HG03469 (cell line): Measurements from ENCODE around the gene KIF1A.

ENCODE experiments used
- ATAC-seq: cut with Tn5 transposase; IDR thresholded peaks from one replicate; pipeline ENCODE4 v1.9.1; 2021; ENCODE audit warnings: mild to moderate bottlenecking, moderate library complexity, moderate number of reproducible peaks; ENCODE audit not compliant: unreplicated experiment

KIF1A gene

DNA sequence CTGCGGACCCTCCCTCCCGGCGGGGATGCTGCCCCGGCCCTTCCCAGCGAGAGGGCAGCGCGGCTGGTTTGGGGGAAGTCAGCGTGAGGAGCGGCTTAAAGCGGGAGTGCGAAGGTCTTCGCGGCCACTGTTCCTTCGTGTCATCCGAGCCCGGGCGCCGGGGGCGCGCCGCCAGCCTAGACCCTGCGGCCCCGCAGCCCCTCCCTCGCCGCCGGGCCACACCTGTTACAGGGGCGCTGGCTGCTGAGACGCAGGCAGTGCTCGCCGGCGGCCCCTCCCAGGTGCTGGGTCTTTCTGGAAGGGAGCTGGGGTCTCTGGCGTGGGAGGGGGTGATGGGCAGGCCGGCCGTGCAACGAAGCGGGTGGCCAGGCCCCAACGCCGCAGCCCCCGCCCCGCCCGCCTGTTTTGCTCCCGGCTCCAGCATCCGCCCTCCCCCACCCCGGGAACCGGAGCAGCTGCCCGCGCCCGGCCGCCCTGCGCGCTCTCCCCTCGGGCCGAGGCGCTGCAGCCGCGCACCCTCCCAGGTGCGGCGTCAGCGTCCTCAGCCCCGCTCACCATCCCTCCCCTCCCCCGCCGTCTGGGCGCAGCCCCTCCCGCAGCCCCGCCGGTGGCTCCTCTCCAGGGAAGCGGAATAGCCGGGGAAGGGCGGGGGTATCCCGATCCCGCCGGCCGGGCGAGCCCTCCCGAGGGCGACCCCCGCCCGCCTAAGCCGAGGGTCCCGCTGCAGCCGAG, 727 bp downstream of the KIF1A start:
- no peak for ATAC-seq

DNA sequence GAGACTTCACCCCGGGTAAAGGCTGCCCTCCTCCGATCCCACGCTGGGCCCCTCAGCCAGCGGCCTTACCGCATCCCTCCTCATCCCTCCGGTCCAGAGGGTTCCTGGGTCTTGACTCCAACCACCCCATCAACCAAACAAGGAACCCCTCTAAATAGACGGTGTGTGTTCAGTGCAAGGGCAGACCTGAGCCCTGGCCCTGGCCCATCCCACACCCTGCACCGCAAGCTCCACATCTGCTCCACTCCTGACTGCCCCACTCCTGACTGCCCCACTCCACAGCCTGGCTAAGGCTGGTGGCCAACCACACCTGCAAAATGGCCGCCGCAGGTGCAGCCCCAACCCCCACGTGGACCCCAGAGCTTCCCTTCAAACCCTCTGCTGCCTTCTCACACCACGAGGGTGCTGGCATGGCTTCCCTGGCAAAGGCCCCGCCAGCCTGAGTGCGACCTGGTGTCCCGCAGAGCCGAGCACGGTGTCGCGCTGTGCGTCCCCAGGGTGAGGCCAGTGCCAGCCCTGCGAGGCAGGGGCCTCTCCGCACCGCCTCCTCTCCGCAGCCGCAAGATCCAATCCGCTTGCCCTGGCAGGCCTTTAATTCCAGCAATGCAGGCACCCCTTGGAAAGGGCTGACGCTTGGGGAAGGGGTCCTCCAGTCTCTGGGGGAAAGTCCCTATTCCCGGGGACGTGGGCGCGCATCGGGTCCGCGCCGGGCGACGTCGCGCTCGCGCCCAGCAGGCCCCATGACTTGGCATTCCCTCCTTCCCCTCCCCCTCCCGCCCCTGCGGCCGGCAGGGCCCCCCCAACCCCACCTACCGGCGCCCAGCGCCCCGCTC, 1.5 kb downstream of the KIF1A start:
- no peak for ATAC-seq

DNA sequence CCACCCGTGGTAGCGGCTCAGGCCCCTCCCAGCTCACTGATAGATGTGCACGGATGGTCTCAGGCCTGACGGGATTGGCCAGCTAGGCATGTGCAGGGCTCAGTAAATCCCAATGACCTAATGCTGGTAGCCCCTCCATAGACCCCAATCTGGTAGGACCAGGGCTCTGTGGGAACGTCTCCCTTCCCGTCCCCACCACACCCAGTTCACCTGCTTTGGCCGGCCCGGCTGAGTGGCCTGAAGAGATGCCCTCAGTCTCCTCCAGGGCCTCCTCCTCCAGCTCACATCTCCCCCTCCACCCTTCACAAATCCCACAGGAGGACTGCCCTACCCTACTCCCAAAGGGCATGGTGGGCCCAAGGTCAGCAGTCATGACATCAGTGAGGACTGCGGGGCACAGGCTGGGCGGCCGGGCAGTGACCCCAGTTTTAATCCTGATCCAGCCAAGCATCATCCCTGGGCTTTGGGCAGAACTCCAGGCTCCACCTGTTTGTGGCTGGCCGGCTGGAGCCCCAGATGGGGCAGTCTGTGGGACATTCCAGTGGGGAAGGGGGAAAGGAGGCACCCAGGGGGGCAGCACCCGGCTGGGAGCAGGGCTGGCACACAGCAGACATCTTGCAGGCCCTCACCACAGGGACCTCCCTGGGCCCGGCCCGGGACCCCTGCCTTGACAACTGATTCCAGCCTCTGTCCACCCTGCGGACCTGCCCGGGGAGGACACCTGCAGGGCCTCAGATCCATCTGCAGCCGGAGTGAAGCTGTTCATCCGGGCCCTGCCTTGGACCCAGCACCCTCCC, 2.3 kb downstream of the KIF1A start:
- ATAC-seq, result no peak

- ATAC-seq, result no peak
Measured at GRCh38 chr2:240816584-240817495, 3.2 kb downstream of the KIF1A start.

DNA sequence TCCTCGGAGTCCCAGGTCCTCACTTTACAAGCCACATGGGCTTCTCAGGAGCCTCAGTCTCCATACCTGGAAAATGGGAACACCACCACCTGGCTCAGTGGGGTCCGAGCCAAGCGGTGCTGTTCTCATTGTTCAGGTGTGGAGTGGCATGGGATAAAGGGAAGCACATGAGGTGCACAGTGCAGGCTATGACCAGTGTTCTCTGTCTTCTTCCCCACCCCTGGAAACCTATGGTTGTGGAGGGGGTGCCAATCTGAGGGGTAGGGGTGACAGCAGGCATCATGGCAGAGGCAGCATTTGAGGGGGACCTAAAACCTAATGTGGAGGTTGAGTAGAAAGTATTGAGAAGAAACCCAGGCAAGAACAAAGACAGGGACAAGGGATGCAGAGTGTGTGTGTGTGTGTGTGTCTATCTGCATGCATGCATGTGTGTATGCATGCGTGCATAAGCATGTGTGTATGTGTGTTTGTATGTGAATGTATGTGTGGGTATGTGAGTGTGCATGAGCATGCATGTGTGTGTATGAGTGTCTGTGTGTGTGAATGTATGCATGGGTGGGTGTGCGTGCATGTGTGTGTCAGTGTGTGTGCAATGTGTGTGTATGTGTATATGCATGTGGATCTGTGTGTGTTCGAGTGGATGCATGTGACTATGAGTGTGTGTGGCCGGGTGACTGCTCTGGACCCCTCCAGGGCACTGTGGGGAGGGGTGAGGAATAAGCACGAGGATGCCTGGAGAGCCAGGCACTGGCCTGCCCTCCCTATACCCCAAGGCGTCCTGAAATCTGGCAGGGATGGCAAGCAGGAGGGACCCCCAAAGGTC, 4.0 kb downstream of the KIF1A start:
- no peak for ATAC-seq

GRCh38 chr2:240814946-240815760, 4.9 kb downstream of the KIF1A start:
- ATAC-seq, result no peak

DNA sequence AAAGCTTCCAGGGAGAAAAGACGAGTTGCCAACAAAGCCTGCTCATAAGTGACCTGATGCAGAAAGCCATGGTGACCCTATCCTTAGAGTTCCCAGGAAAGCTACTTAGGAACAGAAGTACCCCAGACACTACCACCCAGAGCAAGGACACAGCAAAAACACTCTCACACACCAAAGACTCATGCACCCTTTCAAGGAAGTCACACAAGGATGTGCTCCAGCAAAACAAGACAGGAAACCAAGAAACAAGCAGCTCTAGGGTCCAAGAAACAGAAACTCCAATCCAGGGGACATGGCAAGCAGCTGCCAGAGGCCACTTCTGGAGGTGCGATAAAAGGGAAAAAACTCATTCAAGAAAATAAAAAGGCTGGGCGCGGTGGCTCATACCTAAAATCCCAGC, 5.7 kb downstream of the KIF1A start:
- no peak for ATAC-seq

DNA sequence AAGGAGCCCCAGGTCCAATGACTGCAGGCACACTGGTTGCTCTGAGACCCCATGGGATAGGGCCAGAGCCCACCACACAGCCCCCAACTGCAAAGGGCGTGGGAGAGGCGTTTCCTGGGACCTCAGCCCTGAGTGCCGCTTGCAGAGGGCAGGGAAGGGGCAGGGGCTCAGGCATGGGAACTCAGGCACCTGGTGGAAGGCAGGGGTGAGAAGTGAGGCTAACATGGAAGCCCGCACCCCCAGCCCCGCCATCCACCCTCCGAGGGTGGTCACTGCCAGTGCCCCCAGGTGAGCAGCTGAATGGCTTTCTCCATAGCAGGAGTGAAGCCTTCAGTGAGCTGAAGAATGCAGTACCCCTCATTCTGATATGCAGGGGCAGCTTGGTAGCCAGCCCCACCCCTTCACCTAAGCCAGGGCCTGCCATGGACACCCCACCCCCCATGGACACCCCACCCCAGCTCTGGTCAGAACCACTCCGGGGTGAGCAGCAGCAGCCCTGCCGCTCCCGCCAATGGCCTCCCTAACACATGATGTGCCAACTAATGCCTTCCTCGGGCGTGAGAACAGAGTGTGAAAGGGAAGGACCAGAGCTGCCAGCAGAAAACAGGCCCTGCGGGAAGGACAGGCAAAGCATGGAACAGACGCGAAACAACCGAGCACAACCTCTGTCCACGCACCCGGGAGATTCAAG, 6.6 kb downstream of the KIF1A start:
- no peak for ATAC-seq

DNA sequence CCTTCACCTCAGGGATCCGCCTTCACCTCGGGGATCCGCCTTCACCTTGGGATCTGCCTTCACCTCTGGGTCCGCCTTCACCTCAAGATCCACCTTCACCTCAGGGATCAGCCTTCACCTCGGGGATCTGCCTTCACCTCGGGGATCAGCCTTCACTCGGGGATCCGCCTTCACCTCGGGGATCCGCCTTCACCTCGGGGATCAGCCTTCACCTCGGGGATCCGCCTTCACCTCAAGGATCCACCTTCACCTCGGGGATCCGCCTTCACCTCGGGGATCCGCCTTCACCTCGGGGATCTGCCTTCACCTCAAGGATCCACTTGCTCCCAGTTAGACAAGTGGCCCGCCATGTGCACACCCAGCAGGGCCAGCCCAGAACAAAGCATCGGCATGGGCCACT, 7.3 kb downstream of the KIF1A start:
- no peak for ATAC-seq

DNA sequence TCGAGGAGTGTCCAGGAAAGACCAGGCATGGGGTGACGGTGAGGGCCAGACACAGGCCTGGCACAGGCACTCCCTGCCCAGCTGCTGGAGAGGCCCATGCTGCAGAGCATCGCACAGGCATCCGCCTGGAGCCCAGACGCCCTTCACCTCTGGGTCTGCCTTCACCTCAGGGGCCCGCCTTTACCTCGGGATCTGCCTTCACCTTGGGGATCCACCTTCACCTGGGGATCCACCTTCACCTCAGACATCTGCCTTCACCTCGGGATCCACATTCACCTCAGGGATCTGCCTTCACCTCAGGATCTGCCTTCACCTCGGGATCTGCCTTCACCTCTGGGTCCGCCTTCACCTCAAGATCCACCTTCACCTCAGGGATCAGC, 7.7 kb downstream of the KIF1A start:
- ATAC-seq, result no peak

DNA sequence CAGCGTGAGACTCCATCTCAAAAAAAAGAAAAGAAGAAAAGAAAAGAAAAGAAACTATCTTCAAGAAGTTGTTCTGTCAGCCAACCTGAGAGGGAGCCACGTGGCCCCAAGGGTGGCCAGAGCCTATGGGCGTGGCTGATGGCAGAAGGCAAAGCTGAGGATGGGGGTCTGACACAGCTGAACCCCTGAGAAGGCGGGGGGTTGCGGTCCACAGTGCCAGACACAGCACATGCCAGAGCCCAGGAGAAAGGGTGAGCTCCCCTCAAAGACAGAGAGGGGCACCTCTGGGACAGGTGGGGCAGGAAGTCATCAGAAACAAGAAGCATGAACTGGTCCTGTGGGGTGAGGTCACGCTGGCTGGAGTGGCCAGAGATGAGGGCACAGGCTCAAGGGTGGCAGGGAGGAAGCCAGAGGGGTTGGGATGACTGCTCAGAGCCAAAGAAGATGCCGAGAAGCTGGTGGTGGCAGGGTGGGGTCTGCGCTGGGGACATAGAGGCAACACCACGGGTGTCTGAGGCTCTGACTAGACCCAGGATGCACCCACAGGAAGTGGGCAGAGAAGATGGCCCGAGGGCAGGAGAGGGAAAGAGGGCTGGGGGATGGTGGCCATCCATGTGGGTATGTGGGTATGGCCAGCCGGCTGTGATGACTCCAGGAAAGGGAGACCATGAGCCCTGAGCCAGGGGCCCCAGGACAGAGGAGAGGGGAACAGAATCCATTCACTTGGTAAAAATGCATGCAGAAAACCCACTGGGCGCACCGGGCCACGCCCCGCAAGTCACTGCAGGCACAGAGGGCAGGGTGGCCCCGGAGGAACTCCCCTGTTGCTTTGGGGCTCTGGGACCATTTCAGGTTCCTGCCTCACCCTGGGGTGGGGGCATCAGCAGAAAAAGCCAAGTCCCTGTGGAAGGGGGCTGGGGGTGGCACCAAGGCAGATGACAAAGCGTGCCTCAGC, 8.4 kb downstream of the KIF1A start:
- ATAC-seq, result no peak

DNA sequence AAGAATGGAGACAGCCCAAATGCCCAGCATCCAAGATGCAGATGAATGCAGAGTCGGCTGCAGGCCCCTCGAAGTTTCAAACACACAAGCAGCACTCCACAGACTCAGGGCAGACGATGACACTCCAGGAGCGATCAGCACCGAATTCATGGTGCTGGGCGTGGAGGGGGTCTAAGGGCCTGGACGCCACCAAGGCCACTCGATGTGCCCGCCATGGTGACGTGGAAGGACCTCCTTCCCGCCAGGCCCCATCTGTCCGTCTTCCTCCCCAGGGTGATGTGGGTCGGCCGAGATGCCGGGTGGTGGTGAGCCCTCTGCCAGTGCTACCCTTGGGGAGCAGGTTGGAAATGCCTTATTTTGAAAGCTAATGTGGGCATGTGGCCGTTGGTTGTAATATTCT, 9.4 kb downstream of the KIF1A start:
- no peak for ATAC-seq

DNA sequence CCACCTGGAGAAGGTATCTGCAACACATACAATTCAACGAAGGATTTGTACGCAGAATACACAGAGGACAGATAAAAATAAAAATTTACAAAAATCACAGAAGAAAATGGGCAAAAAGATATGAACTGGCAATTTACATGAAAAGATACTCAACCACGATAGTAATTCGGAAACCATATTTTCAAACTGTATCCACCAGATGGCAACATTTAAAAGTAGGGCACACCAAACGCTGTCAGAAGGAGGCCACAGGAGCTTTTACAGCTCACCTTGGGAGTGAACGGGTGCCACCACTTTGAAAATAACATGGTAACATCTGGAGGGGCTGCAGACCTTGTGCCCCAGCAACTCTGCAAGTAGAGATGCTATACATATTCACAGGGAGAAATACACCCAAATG, 9.8 kb downstream of the KIF1A start:
- ATAC-seq, result no peak

- no peak for ATAC-seq
Measured at GRCh38 chr2:240809276-240809675, 10.7 kb downstream of the KIF1A start.

GRCh38 chr2:240806459-240806858, 13.6 kb downstream of the KIF1A start:
- no peak for ATAC-seq

DNA sequence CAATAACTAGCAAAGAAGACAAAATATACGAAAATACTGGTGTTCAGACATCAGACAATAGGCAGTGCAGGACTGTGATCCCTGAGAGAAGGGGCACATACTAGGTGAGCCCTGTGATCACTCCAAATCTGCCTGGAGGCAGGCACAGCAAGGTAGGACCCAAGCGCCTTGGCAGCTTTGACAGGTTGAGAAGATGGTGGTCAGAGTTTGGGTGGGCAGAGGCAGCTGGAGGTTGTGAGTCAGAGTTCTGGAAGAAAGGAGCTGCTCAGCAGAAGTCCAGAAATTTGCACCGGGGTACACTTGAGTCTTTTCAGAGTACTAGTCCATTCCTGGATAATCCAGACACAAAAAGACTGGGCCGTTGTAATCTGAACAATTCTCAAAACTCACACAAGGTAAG, 14.0 kb downstream of the KIF1A start:
- no peak for ATAC-seq

- ATAC-seq, result no peak
Measured at GRCh38 chr2:240803191-240803590, 16.8 kb downstream of the KIF1A start.
